B cell (primary cell): ENCODE results near the gene NAP1L5. TPM values are rescaled to one million over a fixed set of nuclear protein-coding genes. Genes with fewer than 3 reads are reported as not detected.

ENCODE experiments used
- ATAC-seq: fragments of 200-7000 bp; cut with Tn5 transposase; one replicate; pipeline ENCODE4 v1.10.0; 2021; ENCODE audit warnings: low read depth, mild to moderate bottlenecking, moderate number of reproducible peaks, moderate library complexity
- CTCF ChIA-PET: fragments of 350-600 bp; sonication (Branson Sonifier 250); formaldehyde crosslinking; loops from one replicate; lab custom pipeline; 2021; ENCODE audit warnings: antibody characterized with exemption, inconsistent platforms; lab: Charles Lee
- POLR2A ChIA-PET: fragments of 350-600 bp; sonication (Branson Sonifier 250); formaldehyde crosslinking; loops from one replicate; lab custom pipeline; 2021; ENCODE audit warnings: antibody characterized with exemption; lab: Charles Lee
- DNase-seq: peaks from one replicate; pipeline ENCODE4 v3.0.0; 2013
- H2AFZ ChIP-seq: 2 replicates; pipeline ENCODE4 v1.6.1; 2012; ENCODE audit warnings: mild to moderate bottlenecking, low read depth, low read length; ENCODE audit not compliant: insufficient read depth, poor library complexity, severe bottlenecking
- H3K27ac ChIP-seq, 2 donors: 1 replicate in 1 of 2; 2 replicates in 1 of 2; pipeline ENCODE4 v1.5.1; 2012 to 2013; ENCODE audit warnings: low read length in 2 of 2, mild to moderate bottlenecking in 2 of 2, moderate library complexity in 1 of 2
- H3K27me3 ChIP-seq, 4 experiments: fragments of 200-600 bp in 1 of 4; sonication (generic) in 1 of 4; replicated peaks in 1 of 4; 1 replicate in 2 of 4; 2 replicates in 2 of 4; pipeline versions ENCODE4 v1.6.1 to v1.7.0; 2013 to 2016; ENCODE audit warnings: low read length in 3 of 4, mild to moderate bottlenecking in 2 of 4, mixed read lengths in 1 of 4, moderate library complexity in 1 of 4; ENCODE audit not compliant: insufficient read depth in 4 of 4, control insufficient read depth in 3 of 4; ENCODE audit errors: control extremely low read depth in 1 of 4
- H3K36me3 ChIP-seq, 2 experiments: replicated peaks in 1 of 2; 1 replicate in 1 of 2; 2 replicates in 1 of 2; pipeline versions ENCODE4 v1.6.1 to v1.7.1; 2013; ENCODE audit warnings: low read length in 1 of 2; ENCODE audit not compliant: insufficient read depth in 2 of 2, control insufficient read depth in 1 of 2; ENCODE audit errors: control extremely low read depth in 1 of 2, extremely low read depth in 1 of 2
- H3K4me1 ChIP-seq, 2 donors: fragments of 200-600 bp in 1 of 2; sonication (generic) in 1 of 2; 1 replicate in 1 of 2; 2 replicates in 1 of 2; pipeline versions ENCODE4 v1.5.1 to v1.6.1; 2013 to 2017; ENCODE audit warnings: low read length in 2 of 2; ENCODE audit not compliant: control insufficient read depth in 2 of 2, insufficient read depth in 2 of 2
- H3K4me2 ChIP-seq: replicated peaks from 2 replicates; pipeline ENCODE3; 2012; ENCODE audit warnings: mild to moderate bottlenecking, low read depth, low read length; ENCODE audit not compliant: poor library complexity, severe bottlenecking
- H3K4me3 ChIP-seq, 5 experiments: fragments of 200-600 bp in 1 of 5; sonication (generic) in 1 of 5; 1 replicate in 3 of 5; 2 replicates in 2 of 5; pipeline versions ENCODE4 v1.5.1 to v1.7.0; 2011 to 2016; ENCODE audit warnings: low read length in 4 of 5, mild to moderate bottlenecking in 4 of 5, low read depth in 2 of 5, control low read depth in 1 of 5, moderate library complexity in 1 of 5; ENCODE audit not compliant: insufficient read depth in 1 of 5; ENCODE audit errors: control extremely low read depth in 1 of 5, extremely low read depth in 1 of 5
- H3K79me2 ChIP-seq: fragments of 200-600 bp; sonication (generic); one replicate; pipeline ENCODE4 v1.6.0; 2016; ENCODE audit warnings: low read length; ENCODE audit not compliant: control insufficient read depth, insufficient read depth
- H3K9ac ChIP-seq: fragments of 200-600 bp; sonication (generic); 2 replicates; pipeline ENCODE4 v1.6.1; 2017; ENCODE audit warnings: mild to moderate bottlenecking, low read length, moderate library complexity
- H3K9me3 ChIP-seq, 3 donors: one replicate each; pipeline versions ENCODE4 v1.6.1 to v1.7.1; 2013; ENCODE audit warnings: low read length in 2 of 3; ENCODE audit not compliant: control insufficient read depth in 2 of 3, insufficient read depth in 1 of 3; ENCODE audit errors: control extremely low read depth in 1 of 3
- H4K20me1 ChIP-seq: 2 replicates; pipeline ENCODE4 v1.6.0; 2012; ENCODE audit warnings: mild to moderate bottlenecking, low read length; ENCODE audit not compliant: insufficient read depth, control insufficient read depth, poor library complexity, severe bottlenecking
- H3K27ac Mint-ChIP-seq: one replicate; pipeline ENCODE4 v1.8.0; 2021; ENCODE audit warnings: mixed read lengths
- H3K27me3 Mint-ChIP-seq: one replicate; pipeline ENCODE4 v1.8.0; 2021; ENCODE audit warnings: mixed read lengths
- H3K4me1 Mint-ChIP-seq: one replicate; pipeline ENCODE4 v1.8.0; 2021; ENCODE audit warnings: mixed read lengths
- H3K4me3 Mint-ChIP-seq: one replicate; pipeline ENCODE4 v1.8.0; 2021; ENCODE audit warnings: mixed read lengths
- H3K9me3 Mint-ChIP-seq: one replicate; pipeline ENCODE4 v1.8.0; 2022; ENCODE audit warnings: mixed read lengths; ENCODE audit not compliant: insufficient read depth
- CTCF ChIP-seq: fragments of 200-600 bp; IDR thresholded peaks from one replicate; pipeline ENCODE4 v1.8.0; 2022; ENCODE audit warnings: antibody characterized with exemption, mild to moderate bottlenecking
- EZH2 ChIP-seq: IDR thresholded peaks from 2 replicates; pipeline ENCODE4 v1.6.1; 2012; ENCODE audit warnings: borderline replicate concordance, low read depth, mild to moderate bottlenecking, moderate library complexity, low read length; ENCODE audit not compliant: insufficient read depth, poor library complexity, severe bottlenecking
- WGBS: methylation state at CpG from one replicate; pipeline ENCODE4 v1.1.5; 2013; ENCODE audit warnings: missing lambda C conversion rate; ENCODE audit not compliant: insufficient coverage; 5-methylcytosine and 5-hydroxymethylcytosine counted together
- intact Hi-C: fragments of 100-400 bp; cut with micrococcal nuclease; formaldehyde crosslinking; loops from one replicate; pipeline ENCODE4 v1.10.0; 2022
- polyA plus RNA-seq: library from polyadenylated mRNA; depleted of rRNA; stranded (reverse); fragments of >200 nt; gene quantifications from 2 replicates; pipeline ENCODE4 v1.2.3, GENCODE V29; 2012
- total RNA-seq, 2 donors: library from RNA; stranded (reverse); fragments of 120-200 nt in 1 of 2; gene quantifications; 1 replicate in 1 of 2; 2 replicates in 1 of 2; pipeline versions ENCODE4 v1.2.3 to v1.2.4, GENCODE V29; 2013 to 2022

Gene NAP1L5
- total and polyA plus RNA-seq, 2 donors (not counting 1 experiment from before 2014, with no cell fraction given) = 1.5 to 1.7 TPM

DNA sequence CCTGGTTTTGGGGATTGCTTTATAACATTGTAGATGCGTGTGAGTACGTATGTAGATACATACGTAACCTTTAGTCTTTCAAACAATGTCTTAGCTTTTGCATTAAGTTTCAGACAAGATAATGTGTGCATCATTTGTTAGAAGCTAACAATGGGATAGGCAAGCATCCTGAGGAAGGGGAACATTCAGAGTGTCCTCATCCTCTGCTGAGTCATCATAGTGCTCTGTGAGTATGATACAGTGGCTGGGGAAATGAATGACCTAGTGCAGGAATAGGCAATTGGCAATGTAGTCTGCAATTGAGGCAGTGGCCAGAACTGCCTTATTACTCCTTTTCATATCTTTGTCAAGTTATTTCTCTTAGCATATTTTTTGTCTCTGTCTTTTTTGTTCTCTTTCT, 7.3 kb downstream of the NAP1L5 start:
- no peak for DNase-seq
- ChIA-PET POLR2A (no interaction called here), CTCF (no interaction called here)
- no peak overlapping the region for H3K4me2 ChIP-seq
- no peak overlapping the region for H2AFZ ChIP-seq
- H3K9ac ChIP-seq = no peak overlapping the region
- no peaks in the 10 kb centered on the region for H4K20me1 ChIP-seq
- no peak overlapping the region for H3K4me3 ChIP-seq
- no peaks in the 10 kb centered on the region for H3K27me3 ChIP-seq
- no CpG with 5 or more reads among the region's 3 CpGs for WGBS
- Mint-ChIP-seq H3K4me1 (no peaks in the 10 kb centered on the region), H3K4me3 (no peak overlapping the region), H3K9me3 (no peaks in the 10 kb centered on the region), H3K27ac (no peak overlapping the region), H3K27me3 (no peaks in the 10 kb centered on the region)
- peaks cover 2 to 48% of the 10 kb centered on the region in 2 experiments for H3K36me3 ChIP-seq
- no peaks in the 10 kb centered on the region for H3K4me1 ChIP-seq
- no peak for ATAC-seq
- intact Hi-C loops = no loop called here
- no peaks in the 10 kb centered on the region for H3K9me3 ChIP-seq
- no peaks in the 10 kb centered on the region for H3K79me2 ChIP-seq
- H3K27ac ChIP-seq = no peak overlapping the region
- TF ChIP-seq CTCF = no peak
- TF ChIP-seq EZH2 = no peak

DNA sequence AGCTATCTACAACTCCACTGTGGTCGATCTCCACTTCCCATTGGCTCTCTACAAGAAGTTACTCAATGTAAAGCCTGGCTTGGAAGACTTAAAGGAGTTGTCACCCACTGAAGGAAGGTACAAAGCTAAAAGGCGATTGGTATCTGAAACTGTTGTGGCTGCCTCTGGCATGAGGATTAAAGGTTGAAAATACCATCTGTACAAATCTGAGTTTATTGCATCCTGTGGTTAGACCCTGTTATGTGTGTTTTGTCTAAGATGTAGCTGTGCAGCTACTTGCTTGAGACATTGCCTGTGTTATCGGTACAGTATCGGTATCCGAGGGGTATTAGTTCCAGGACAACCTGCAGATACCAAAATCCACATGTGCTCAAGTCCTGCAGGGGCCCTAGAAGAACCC, 16.4 kb downstream of the NAP1L5 start:
- Mint-ChIP-seq H3K27ac (no peak overlapping the region), H3K4me1 (no peaks in the 10 kb centered on the region), H3K9me3 (no peaks in the 10 kb centered on the region), H3K27me3 (no peaks in the 10 kb centered on the region), H3K4me3 (no peak overlapping the region)
- Histone ChIP-seq H3K4me1 (no peaks in the 10 kb centered on the region), H3K27me3 (no peaks in the 10 kb centered on the region), H4K20me1 (no peaks in the 10 kb centered on the region), H2AFZ (no peak overlapping the region), H3K36me3 (peaks cover 12 to 64% of the 10 kb centered on the region in 2 experiments), H3K4me3 (no peak overlapping the region), H3K27ac (no peak overlapping the region), H3K4me2 (no peak overlapping the region), H3K9ac (no peak overlapping the region), H3K9me3 (peaks cover 0 to 1% (median 0%) of the 10 kb centered on the region in 3 donors), H3K79me2 (no peaks in the 10 kb centered on the region)
- ChIA-PET CTCF (no interaction called here), POLR2A (no interaction called here)
- intact Hi-C loops = no loop called here
- ATAC-seq (no peak), DNase-seq (no peak)
- 100% methylated on average over 4 of the region's 5 CpGs for WGBS
- TF ChIP-seq EZH2 = no peak
- no peak for TF ChIP-seq CTCF
